ENCODE results near the gene SELENOS.

SELENOS gene

GRCh38 chr15:101313041-101313761 is 35.9 kb upstream of the SELENOS start:
- no peaks in the 10 kb centered on the region for H3K36me3 ChIP-seq (ENCODE audit: control insufficient read depth, insufficient read depth, low read length)

GRCh38 chr15:101310508-101310907 is 33.2 kb upstream of the SELENOS start:
- no peak for TF ChIP-seq CTCF (IDR thresholded peaks at IDR 0.05; ENCODE audit: insufficient read depth, low read length, poor library complexity, severe bottlenecking)
- H3K4me3 ChIP-seq (replicated peaks; ENCODE audit: low read depth, low read length), result no peak overlapping the region
- no peaks in the 10 kb centered on the region for H3K36me3 ChIP-seq (ENCODE audit: control insufficient read depth, insufficient read depth, low read length)
- H3K27me3 ChIP-seq (replicated peaks; ENCODE audit: control insufficient read depth, insufficient read depth, low read length), result no peaks in the 10 kb centered on the region; the same call in 1 of the 2 replicates
- no peak for DNase-seq (ENCODE audit: extremely low read depth, insufficient read length)

More at GRCh38 chr15:101313041-101313761, 35.9 kb upstream of the SELENOS start:
- H3K27me3 ChIP-seq (replicated peaks; ENCODE audit: control insufficient read depth, insufficient read depth, low read length), result no peaks in the 10 kb centered on the region; the same call in none of the 2 replicates
- DNase-seq (ENCODE audit: extremely low read depth, insufficient read length), result no peak
- no peak for TF ChIP-seq CTCF (IDR thresholded peaks at IDR 0.05; ENCODE audit: insufficient read depth, low read length, poor library complexity, severe bottlenecking)
- no peak overlapping the region for H3K4me3 ChIP-seq (replicated peaks; ENCODE audit: low read depth, low read length)

GRCh38 chr15:101310161-101310480 is 32.8 kb upstream of the SELENOS start:
- no peak for TF ChIP-seq CTCF (IDR thresholded peaks at IDR 0.05; ENCODE audit: insufficient read depth, low read length, poor library complexity, severe bottlenecking)
- no peak for DNase-seq (ENCODE audit: extremely low read depth, insufficient read length)
- Histone ChIP-seq H3K4me3 (replicated peaks; ENCODE audit: low read depth, low read length) (no peak overlapping the region), H3K27me3 (replicated peaks; ENCODE audit: control insufficient read depth, insufficient read depth, low read length) (no peaks in the 10 kb centered on the region), H3K36me3 (ENCODE audit: control insufficient read depth, insufficient read depth, low read length) (no peaks in the 10 kb centered on the region)

- no peaks in the 10 kb centered on the region for H3K27me3 ChIP-seq (replicated peaks; ENCODE audit: control insufficient read depth, insufficient read depth, low read length)
- H3K4me3 ChIP-seq (replicated peaks; ENCODE audit: low read depth, low read length), result no peak overlapping the region
- TF ChIP-seq CTCF (IDR thresholded peaks at IDR 0.05; ENCODE audit: insufficient read depth, low read length, poor library complexity, severe bottlenecking), result no peak
- DNase-seq (ENCODE audit: extremely low read depth, insufficient read length), result no peak
- no peaks in the 10 kb centered on the region for H3K36me3 ChIP-seq (ENCODE audit: control insufficient read depth, insufficient read depth, low read length)
Observed at GRCh38 chr15:101309436-101310160, 32.3 kb upstream of the SELENOS start.

GRCh38 chr15:101308604-101309435 is 31.5 kb upstream of the SELENOS start:
- DNase-seq (ENCODE audit: extremely low read depth, insufficient read length), result no peak
- Histone ChIP-seq H3K4me3 (replicated peaks; ENCODE audit: low read depth, low read length) (no peak overlapping the region), H3K27me3 (replicated peaks; ENCODE audit: control insufficient read depth, insufficient read depth, low read length) (no peaks in the 10 kb centered on the region), H3K36me3 (ENCODE audit: control insufficient read depth, insufficient read depth, low read length) (no peaks in the 10 kb centered on the region)
- no peak for TF ChIP-seq CTCF (IDR thresholded peaks at IDR 0.05; ENCODE audit: insufficient read depth, low read length, poor library complexity, severe bottlenecking)

Measured in GM06990 (cell line).